ENCODE results near the gene PPM1H.
"Not testable (repeated sequence)": the region's sequence is repeated elsewhere in the genome, so short reads cannot be mapped to it uniquely, and the experiment has no call there.

Gene PPM1H

DNA sequence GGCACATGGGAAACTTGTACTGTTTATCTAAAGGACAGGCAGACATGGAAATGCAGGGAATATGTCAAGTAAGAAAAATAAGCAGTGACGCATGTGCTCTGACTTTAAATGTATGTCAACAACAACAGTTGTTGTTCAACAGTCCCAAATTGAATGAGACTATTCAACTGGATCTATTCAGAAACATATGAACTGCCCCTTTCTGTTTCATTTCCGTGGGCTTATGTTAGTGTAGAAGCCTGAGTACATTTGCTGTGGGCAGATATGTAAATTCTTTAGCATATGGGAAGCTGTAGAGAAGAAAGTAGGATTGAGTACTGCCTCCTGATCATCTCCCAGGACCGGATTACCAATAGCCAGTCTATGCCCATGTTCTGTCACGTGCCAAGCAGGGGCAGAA lies 7.4 kb upstream of the PPM1H start:
- H3K4ac ChIP-seq (ENCODE audit: low read depth, low read length); H3K4me3 ChIP-seq (ENCODE audit: low read length); H3K56ac ChIP-seq (ENCODE audit: low read length); H2AK5ac ChIP-seq (ENCODE audit: low read length); H2BK5ac ChIP-seq (ENCODE audit: low read length); H2BK15ac ChIP-seq (replicated peaks; ENCODE audit: low read depth); H3K4me1 ChIP-seq (ENCODE audit: control insufficient read depth, low read depth, low read length); H3K79me2 ChIP-seq (ENCODE audit: control insufficient read depth, insufficient read depth, low read length); DNase-seq; H3K9ac ChIP-seq (ENCODE audit: low read length); H3K79me1 ChIP-seq (ENCODE audit: low read length); H2BK120ac ChIP-seq (ENCODE audit: low read depth, low read length); H3K27me3 ChIP-seq (ENCODE audit: insufficient read depth, low read length, poor library complexity); H3K4me2 ChIP-seq (ENCODE audit: low read length); H4K8ac ChIP-seq (ENCODE audit: low read depth, low read length); H3K27ac ChIP-seq (ENCODE audit: low read depth, low read length); H4K5ac ChIP-seq (ENCODE audit: low read length); H3K18ac ChIP-seq (ENCODE audit: low read length); H3K36me3 ChIP-seq (ENCODE audit: control insufficient read depth, insufficient read depth, low read length); H3K23ac ChIP-seq (ENCODE audit: low read length): not testable (repeated sequence)
- WGBS (ENCODE audit: extremely low coverage, insufficient coverage, low lambda C conversion rate): no CpG with 5 or more reads among the region's 4 CpGs

DNA sequence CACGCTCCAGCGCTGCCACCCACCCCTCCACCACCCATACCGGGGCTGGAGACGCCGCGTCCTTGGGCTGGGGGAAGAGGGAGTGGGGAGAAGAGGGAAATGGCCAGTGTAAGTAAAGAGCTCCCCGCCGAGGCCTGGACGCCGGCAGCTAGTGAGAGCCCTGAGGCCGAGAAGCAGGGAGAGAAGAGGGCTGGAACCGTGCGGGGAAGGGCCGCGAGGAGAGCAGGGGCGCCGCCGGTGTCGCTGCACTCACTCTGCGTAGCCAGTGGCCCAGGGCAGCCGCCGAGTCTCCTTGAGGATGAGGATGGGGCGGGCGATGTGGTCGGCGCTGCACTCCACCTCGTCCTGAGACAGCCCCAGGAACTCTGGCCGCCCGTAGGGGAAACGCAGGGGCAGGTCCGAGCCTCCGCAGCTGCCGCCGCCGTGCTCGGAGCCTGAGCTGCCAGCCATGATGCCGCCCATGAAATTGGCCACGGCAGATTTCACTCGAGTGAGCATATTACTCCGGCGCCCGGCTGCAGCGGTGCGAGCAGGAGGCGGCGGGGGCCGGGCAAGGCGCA lies 631 bp downstream of the PPM1H start:
- no CpG with 5 or more reads among the region's 48 CpGs for whole genome bisulfite sequencing (ENCODE audit: extremely low coverage, insufficient coverage, low lambda C conversion rate)
- H3K36me3 ChIP-seq (ENCODE audit: control insufficient read depth, insufficient read depth, low read length): no peaks in the 10 kb centered on the region
- peak overlapping the region; percentile 22 for H2BK5ac ChIP-seq (ENCODE audit: low read length)
- H3K27ac ChIP-seq (ENCODE audit: low read depth, low read length): peak overlapping the region; percentile 85
- H3K4ac ChIP-seq (ENCODE audit: low read depth, low read length): peak overlapping the region; percentile 46
- peaks cover 11% of the 10 kb centered on the region for H3K79me2 ChIP-seq (ENCODE audit: control insufficient read depth, insufficient read depth, low read length)
- no peaks in the 10 kb centered on the region for H3K27me3 ChIP-seq (ENCODE audit: insufficient read depth, low read length, poor library complexity)
- no peak overlapping the region for H4K8ac ChIP-seq (ENCODE audit: low read depth, low read length)
- H3K23ac ChIP-seq (ENCODE audit: low read length): peak overlapping the region; percentile 15
- peak overlapping the region; percentile 60 for H3K18ac ChIP-seq (ENCODE audit: low read length)
- peak overlapping the region; percentile 77 for H3K9ac ChIP-seq (ENCODE audit: low read length)
- no peak overlapping the region for H4K5ac ChIP-seq (ENCODE audit: low read length)
- peak overlapping the region; percentile 4 for H2BK120ac ChIP-seq (ENCODE audit: low read depth, low read length)
- DNase-seq: peak; percentile 65
- H3K56ac ChIP-seq (ENCODE audit: low read length): peak overlapping the region; percentile 83
- H3K4me2 ChIP-seq (ENCODE audit: low read length): peak overlapping the region; percentile 59
- H2AK5ac ChIP-seq (ENCODE audit: low read length): no peak overlapping the region
- H2BK15ac ChIP-seq (replicated peaks; ENCODE audit: low read depth): no peak overlapping the region
- H3K4me1 ChIP-seq (ENCODE audit: control insufficient read depth, low read depth, low read length): peaks cover 13% of the 10 kb centered on the region
- peak overlapping the region; percentile 65 for H3K4me3 ChIP-seq (ENCODE audit: low read length)
- H3K79me1 ChIP-seq (ENCODE audit: low read length): peaks cover 1% of the 10 kb centered on the region

DNA sequence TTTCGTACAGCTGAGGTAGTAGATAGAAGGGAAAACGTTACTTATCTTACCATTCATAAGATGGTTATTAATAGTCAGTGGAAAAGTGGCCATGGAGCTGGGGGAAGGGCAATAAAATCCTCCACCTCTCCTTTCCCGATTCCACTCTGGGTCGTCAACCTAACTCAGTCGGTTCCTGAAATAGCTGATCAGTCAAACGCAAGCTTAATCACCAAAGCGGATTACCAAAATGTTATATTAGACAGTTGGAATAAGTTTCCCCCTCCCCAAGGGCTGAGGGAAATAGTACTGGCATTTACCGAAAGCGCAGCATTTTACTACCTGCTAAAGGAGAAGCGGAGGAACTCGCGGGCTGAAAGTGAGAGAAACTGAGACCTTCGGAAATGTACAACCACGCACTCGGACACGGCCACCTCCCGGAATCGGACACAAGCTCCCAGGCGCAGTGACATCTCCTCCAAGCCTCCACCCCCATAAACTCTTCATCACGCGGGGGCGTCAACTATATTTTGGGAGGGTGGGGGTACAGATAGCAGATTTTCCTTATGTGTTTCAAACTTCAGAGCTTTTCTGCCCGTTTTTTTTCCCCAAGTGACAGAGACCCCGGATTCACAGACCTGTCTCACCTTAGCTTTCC lies 1.2 kb downstream of the PPM1H start:
- Histone ChIP-seq H3K23ac (ENCODE audit: low read length) (no peak overlapping the region), H3K4me2 (ENCODE audit: low read length) (peak overlapping the region; percentile 59), H2BK15ac (replicated peaks; ENCODE audit: low read depth) (no peak overlapping the region), H2BK120ac (ENCODE audit: low read depth, low read length) (peak overlapping the region; percentile 4), H4K8ac (ENCODE audit: low read depth, low read length) (no peak overlapping the region), H3K79me1 (ENCODE audit: low read length) (peaks cover 1% of the 10 kb centered on the region), H2AK5ac (ENCODE audit: low read length) (no peak overlapping the region), H3K27me3 (ENCODE audit: insufficient read depth, low read length, poor library complexity) (no peaks in the 10 kb centered on the region), H3K36me3 (ENCODE audit: control insufficient read depth, insufficient read depth, low read length) (no peaks in the 10 kb centered on the region), H3K4me1 (ENCODE audit: control insufficient read depth, low read depth, low read length) (peaks cover 14% of the 10 kb centered on the region), H3K9ac (ENCODE audit: low read length) (peak overlapping the region; percentile 77), H3K4me3 (ENCODE audit: low read length) (peak overlapping the region; percentile 65), H3K56ac (ENCODE audit: low read length) (peak overlapping the region; percentile 83), H3K27ac (ENCODE audit: low read depth, low read length) (peak overlapping the region; percentile 48), H3K4ac (ENCODE audit: low read depth, low read length) (no peak overlapping the region), H3K18ac (ENCODE audit: low read length) (peak overlapping the region; percentile 60), H4K5ac (ENCODE audit: low read length) (no peak overlapping the region), H2BK5ac (ENCODE audit: low read length) (peak overlapping the region; percentile 22), H3K79me2 (ENCODE audit: control insufficient read depth, insufficient read depth, low read length) (peaks cover 13% of the 10 kb centered on the region)
- no peak for DNase-seq
- no CpG with 5 or more reads among the region's 24 CpGs for WGBS (ENCODE audit: extremely low coverage, insufficient coverage, low lambda C conversion rate)

DNA sequence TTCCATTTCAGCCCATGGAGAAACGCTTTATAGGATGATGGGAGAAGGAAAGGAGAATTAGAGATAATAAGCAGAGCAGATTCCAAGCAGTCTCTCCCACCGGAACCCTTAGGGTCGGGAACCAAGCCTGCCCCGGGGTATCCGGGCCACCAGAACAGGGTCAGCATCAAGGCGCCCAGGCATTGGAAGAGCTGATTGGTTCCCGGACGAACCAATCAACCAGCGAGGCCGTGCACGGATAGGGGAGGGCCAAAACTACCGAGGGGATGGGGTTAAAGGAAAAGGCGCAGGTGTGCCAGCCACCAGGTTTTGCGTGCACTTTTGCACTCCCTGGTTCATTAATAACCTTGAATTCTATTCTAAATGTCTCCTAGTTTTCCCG lies 1.7 kb downstream of the PPM1H start:
- H3K27ac ChIP-seq (ENCODE audit: low read depth, low read length): peak overlapping the region; percentile 74
- peak overlapping the region; percentile 65 for H3K4me3 ChIP-seq (ENCODE audit: low read length)
- H3K4me2 ChIP-seq (ENCODE audit: low read length): peak overlapping the region; percentile 67
- no peaks in the 10 kb centered on the region for H3K36me3 ChIP-seq (ENCODE audit: control insufficient read depth, insufficient read depth, low read length)
- no peak overlapping the region for H2BK15ac ChIP-seq (replicated peaks; ENCODE audit: low read depth)
- peaks cover 1% of the 10 kb centered on the region for H3K79me1 ChIP-seq (ENCODE audit: low read length)
- H3K18ac ChIP-seq (ENCODE audit: low read length): peak overlapping the region; percentile 91
- H2AK5ac ChIP-seq (ENCODE audit: low read length): no peak overlapping the region
- no peak overlapping the region for H4K8ac ChIP-seq (ENCODE audit: low read depth, low read length)
- peak; percentile 89 for DNase-seq
- peak overlapping the region; percentile 83 for H3K56ac ChIP-seq (ENCODE audit: low read length)
- H2BK5ac ChIP-seq (ENCODE audit: low read length): no peak overlapping the region
- peaks cover 17% of the 10 kb centered on the region for H3K79me2 ChIP-seq (ENCODE audit: control insufficient read depth, insufficient read depth, low read length)
- H3K23ac ChIP-seq (ENCODE audit: low read length): no peak overlapping the region
- H3K9ac ChIP-seq (ENCODE audit: low read length): peak overlapping the region; percentile 77
- peak overlapping the region; percentile 51 for H4K5ac ChIP-seq (ENCODE audit: low read length)
- WGBS (ENCODE audit: extremely low coverage, insufficient coverage, low lambda C conversion rate): no CpG with 5 or more reads among the region's 15 CpGs
- H3K4me1 ChIP-seq (ENCODE audit: control insufficient read depth, low read depth, low read length): peaks cover 17% of the 10 kb centered on the region
- no peak overlapping the region for H3K4ac ChIP-seq (ENCODE audit: low read depth, low read length)
- H2BK120ac ChIP-seq (ENCODE audit: low read depth, low read length): no peak overlapping the region
- no peaks in the 10 kb centered on the region for H3K27me3 ChIP-seq (ENCODE audit: insufficient read depth, low read length, poor library complexity)

DNA sequence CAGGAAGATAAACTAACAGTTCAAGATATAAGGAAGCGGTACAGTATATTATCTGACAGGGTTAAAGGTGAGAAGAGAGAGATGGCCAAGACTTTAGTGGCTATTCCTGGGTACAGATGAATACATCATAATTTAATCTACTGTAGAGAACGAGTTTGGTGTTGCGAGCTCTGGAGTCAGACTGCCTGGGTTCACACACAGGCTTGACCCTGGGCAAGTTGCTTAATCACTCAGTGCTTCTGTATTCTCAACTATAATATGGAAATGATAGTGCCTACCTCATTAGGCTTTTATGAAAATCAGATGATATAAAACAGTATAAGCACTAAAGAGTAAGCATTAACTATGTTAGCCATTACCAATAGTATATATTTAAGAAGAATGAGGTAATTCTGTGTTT lies 3.5 kb downstream of the PPM1H start:
- Histone ChIP-seq H4K8ac (ENCODE audit: low read depth, low read length) (no peak overlapping the region), H3K18ac (ENCODE audit: low read length) (peak overlapping the region; percentile 83), H4K5ac (ENCODE audit: low read length) (no peak overlapping the region), H2BK5ac (ENCODE audit: low read length) (peak overlapping the region; percentile 2), H3K56ac (ENCODE audit: low read length) (peak overlapping the region; percentile 15), H3K4me3 (ENCODE audit: low read length) (no peak overlapping the region), H3K9ac (ENCODE audit: low read length) (peak overlapping the region; percentile 21), H3K79me1 (ENCODE audit: low read length) (peaks cover 1% of the 10 kb centered on the region), H2BK15ac (replicated peaks; ENCODE audit: low read depth) (peak overlapping the region; percentile 75), H3K4me1 (ENCODE audit: control insufficient read depth, low read depth, low read length) (peaks cover 17% of the 10 kb centered on the region), H3K79me2 (ENCODE audit: control insufficient read depth, insufficient read depth, low read length) (peaks cover 21% of the 10 kb centered on the region), H3K4me2 (ENCODE audit: low read length) (no peak overlapping the region), H2AK5ac (ENCODE audit: low read length) (peak overlapping the region; percentile 14), H3K4ac (ENCODE audit: low read depth, low read length) (no peak overlapping the region), H2BK120ac (ENCODE audit: low read depth, low read length) (no peak overlapping the region), H3K23ac (ENCODE audit: low read length) (no peak overlapping the region), H3K27ac (ENCODE audit: low read depth, low read length) (peak overlapping the region; percentile 91), H3K27me3 (ENCODE audit: insufficient read depth, low read length, poor library complexity) (no peaks in the 10 kb centered on the region), H3K36me3 (ENCODE audit: control insufficient read depth, insufficient read depth, low read length) (no peaks in the 10 kb centered on the region)
- WGBS (ENCODE audit: extremely low coverage, insufficient coverage, low lambda C conversion rate): no CpG with 5 or more reads among the region's 3 CpGs
- DNase-seq: no peak
